GM18868 (cell line): ENCODE measurements around the gene NEK3.
"Not testable (repeated sequence)": the region's sequence is repeated elsewhere in the genome, so short reads cannot be mapped to it uniquely, and the experiment has no call there.

Source experiments
- ATAC-seq: cut with Tn5 transposase; IDR thresholded peaks from one replicate; pipeline ENCODE4 v1.9.1; 2021; ENCODE audit warnings: mild to moderate bottlenecking, moderate library complexity; ENCODE audit not compliant: unreplicated experiment

NEK3 gene

DNA sequence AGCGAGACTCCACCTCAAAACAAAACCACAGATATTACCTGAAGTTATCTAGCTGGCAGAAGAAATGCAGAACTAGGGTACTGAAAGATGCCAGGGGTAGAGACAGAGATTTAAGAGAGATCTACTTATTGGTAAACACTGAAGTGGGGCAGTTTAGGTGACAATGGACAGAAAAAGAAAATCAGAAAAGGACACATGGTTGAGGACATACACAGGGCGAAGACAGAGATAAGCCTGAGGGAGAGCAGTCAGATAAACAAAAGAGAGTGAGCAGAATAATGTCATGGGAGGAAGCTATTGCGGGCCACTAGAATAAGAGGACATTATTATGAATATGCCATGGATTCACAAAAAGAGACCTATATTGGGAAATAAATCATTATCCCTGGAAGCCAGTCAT lies 33.9 kb downstream of the NEK3 start:
- ATAC-seq: no peak

- ATAC-seq: no peak
These were observed 40.8 kb downstream of the NEK3 start for GRCh38 chr13:52118595-52118994.

DNA sequence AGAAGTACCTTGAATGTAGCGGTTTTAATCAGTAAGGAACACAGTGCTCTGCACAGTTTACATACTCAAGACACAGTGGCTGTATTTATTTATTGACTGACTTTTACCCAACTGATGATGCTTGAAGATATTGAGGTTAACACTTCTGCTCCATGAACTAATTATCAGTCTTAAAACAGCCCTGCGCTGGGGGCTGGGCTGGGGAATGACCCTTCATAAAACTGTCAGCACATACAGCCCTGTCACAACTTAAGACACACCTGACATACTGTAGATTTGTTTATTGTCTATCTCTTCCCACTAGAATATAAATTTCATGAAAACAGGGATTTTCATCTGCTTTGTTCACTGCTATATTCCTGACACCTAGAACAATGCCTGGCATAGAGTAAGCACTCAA lies 41.3 kb downstream of the NEK3 start:
- ATAC-seq: no peak

DNA sequence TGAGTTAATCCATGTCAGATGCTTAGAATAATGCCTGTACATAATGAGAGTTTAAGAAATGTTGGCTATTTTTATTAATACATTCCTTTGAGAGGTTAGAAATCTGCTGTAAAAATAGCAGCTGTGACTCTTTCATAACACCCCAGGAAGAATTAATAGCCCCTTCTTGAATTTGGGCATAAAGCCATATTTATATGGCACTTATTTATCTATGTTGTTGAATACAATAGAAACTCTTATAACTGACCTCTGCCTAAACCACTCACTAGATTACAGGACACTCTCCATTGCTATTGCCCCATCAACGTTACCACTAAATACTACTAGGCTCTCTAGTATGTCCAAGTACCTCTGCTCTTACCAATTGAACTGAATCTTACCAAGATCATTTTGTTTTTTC lies 46.8 kb downstream of the NEK3 start:
- ATAC-seq: no peak

GRCh38 chr13:52109116-52109670 lies 50.2 kb downstream of the NEK3 start:
- ATAC-seq: no peak

DNA sequence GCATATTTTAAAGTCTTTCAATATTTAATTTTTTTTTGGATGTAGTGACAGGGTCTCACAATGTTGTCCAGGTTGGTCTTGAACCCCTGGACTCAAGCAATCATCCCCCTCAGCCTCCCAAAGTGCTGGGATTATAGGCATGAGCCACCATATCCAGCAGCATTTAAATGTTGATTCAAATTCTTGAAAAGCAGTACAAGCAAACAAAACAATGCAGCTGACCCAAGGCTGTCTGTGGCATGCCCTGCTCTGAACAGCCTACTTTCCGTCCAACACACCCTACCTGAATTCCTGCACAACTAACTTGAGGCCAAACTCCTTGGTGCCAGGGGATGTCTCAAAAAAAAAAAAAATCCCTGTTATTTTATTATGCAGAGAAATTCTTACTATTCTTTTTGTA lies 53.6 kb downstream of the NEK3 start:
- no peak for ATAC-seq

- ATAC-seq: no peak
These were observed 54.8 kb downstream of the NEK3 start for GRCh38 chr13:52104624-52105023.

GRCh38 chr13:52103386-52103785 lies 56.0 kb downstream of the NEK3 start:
- ATAC-seq: no peak

DNA sequence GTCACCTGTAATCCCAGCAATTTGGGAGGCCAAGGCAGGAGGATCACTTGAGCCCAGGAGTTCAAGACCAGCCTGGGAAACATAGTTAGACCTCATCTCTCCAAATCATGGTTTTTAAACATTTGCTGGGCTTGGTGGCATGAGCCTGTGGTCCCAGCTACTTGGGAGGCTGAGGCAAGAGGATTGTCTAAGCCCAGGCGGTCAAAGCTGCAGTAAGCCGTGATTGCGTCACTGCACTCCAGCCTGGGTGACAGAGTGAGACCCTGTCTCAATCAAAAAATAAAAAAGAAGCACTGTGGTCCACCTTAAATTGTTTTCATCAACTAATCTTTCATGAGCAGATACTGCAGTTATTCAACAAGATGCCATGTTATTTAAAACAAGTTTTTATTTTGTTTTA lies 57.0 kb downstream of the NEK3 start:
- not testable (repeated sequence) for ATAC-seq

- ATAC-seq: no peak
These were observed 62.2 kb downstream of the NEK3 start for GRCh38 chr13:52097197-52097596.

- ATAC-seq: no peak
These were observed 62.6 kb downstream of the NEK3 start for GRCh38 chr13:52096748-52097147.

GRCh38 chr13:52096062-52096461 lies 63.3 kb downstream of the NEK3 start:
- no peak for ATAC-seq

- ATAC-seq: no peak
These were observed 67.3 kb downstream of the NEK3 start for GRCh38 chr13:52092087-52092486.

DNA sequence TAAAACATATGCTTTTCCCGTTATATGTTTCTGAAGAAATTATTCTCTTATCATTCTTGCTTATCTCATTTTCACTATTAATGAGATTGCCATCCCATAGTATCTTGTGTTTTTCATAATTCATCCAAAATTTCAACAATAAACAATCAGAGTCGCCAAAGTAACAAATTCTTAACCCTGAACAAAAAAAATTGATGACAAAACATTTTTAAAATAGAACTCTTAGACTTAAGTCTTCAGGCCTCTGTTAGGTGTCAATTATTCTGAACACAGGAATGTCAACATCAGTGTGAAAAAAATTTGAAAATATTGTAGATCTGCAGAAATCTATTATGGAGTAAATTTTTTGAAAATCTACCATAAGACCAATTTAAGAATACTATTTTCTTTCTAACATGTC lies 67.9 kb downstream of the NEK3 start:
- ATAC-seq: no peak

DNA sequence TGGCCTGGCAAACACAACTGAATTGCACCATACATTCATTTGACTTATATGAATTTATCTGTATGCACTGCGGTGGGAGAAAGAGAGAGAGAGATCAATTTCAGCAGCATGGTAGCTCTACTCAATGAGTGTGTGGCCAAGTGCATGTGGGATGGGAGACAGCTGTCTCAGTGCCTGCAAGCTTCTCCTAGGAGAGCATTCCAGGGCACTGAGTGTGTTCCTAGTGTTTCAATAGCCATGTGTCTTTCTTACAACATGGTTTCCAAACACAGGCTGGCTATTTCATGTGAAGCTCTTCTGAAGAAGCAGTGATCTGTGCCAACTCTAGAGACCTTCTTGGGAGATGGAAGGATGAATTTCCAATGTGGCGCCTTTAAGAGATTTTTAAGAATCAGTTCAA lies 74.0 kb downstream of the NEK3 start:
- no peak for ATAC-seq

- not testable (repeated sequence) for ATAC-seq
These were observed 74.4 kb downstream of the NEK3 start for GRCh38 chr13:52084981-52085380.
